HG03575 (cell line): ENCODE measurements around the gene MAPK11.

Source experiments
- ATAC-seq: cut with Tn5 transposase; IDR thresholded peaks from one replicate; pipeline ENCODE4 v1.9.1; 2021; ENCODE audit not compliant: unreplicated experiment, insufficient number of reproducible peaks, low FRiP score; ENCODE audit errors: extremely low read depth

The MAPK11 gene

GRCh38 chr22:50308986-50309600 lies 38.9 kb upstream of the MAPK11 start:
- no peak for ATAC-seq

DNA sequence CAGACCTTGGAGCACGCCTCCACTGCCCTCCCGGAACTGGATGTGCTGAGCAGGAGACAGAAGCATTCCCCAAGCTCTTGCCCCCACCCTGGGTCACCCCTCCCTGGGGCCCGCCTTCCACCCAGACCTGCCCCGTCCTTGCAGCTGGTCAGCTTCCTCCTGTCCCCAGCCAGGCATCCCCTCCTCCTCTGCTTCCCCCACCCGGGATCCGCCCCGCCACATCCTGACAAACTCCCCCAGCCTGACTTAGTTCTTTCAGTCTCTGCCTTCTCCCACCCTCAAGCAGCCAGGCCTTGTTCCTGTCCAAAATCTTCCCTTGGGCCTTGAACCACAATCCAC lies 38.4 kb upstream of the MAPK11 start:
- ATAC-seq = no peak

- ATAC-seq = no peak
Observed at GRCh38 chr22:50307890-50308596, 37.9 kb upstream of the MAPK11 start.

DNA sequence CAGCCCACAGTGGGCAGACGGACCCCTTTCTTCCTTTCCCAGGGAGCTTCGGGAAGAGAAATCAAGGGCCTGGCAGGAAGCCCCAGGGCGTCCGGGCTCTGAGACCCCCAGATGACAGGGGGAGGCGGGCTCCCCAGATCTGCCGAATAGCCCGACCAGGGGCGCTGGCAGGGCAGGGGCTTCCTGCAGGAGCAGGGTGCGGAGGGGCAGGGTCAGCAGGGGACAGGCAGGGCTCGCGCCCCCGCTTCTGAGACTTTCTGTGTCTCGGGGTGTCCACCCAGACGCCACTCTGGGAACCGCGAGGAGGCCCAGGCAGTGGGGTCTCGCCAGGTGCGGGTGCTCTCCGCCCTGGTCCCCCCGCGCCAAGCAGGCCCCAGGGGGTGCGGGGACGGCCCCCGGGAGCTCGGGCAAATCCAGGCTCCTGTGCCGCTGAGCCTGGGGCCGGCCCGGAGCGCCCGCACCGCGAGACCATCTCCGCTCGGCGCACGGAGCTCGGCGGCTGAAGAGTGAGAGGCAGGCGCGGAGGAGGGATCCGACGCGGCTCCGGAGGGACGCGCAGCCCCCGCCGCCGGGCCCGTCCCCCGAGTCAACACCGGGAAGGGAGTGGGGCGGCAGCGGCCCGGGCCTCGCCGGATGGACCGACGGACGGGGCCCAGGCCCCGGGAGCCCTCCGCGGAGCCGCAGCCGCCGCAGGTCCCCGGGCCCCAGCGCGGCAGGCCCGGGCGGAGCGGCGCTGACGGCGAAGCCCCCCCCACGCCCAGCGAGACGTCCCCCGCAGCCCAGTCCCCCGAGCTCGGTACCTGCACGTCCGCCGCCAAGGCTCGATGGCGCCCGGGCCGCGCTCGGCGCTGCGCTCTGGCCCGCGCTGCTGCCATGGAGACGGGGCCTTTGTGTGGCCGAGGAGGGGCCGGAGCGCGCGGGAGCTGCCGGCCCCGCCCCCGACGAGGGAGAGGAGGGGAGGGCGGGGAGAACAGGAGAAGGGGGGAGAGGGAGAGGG lies 36.9 kb upstream of the MAPK11 start, which contains the start of gene PLXNB2:
TSS of gene PLXNB2 (minus strand) at position 894 of the 997 bp plus-strand sequence. CDS start 17,062 bp downstream, outside the sequence.
- no peak for ATAC-seq

DNA sequence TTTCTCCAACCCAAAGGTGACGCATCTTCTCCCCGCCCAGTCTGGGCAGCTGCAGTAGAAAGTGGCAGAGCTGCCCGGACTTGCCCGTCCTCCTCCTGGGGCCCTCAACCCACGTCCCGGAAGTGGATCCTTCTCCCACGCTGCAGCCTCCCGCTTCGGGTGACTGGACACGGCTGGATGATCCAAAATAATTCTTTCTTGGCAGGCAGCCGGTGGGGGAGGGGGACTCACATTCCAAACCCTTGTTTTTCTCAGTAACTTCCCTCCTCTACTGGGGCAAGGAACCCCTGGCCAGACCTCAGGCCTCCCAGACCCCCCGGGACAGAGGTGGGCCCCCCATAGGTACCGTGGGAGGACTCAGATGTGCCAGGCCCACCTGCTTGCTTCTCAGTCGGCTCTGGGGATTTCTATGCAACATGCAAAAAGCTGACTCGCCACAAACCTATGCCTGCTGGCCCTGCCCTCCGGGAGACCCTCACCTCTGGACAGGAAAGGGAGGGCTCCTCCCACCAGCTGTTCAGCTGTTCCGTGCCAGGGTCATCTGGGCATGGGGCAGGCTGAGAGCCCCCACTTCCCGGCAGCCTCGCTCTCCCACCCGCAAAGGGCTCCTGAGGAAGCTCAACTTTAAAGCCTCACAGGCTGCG lies 35.9 kb upstream of the MAPK11 start:
- no peak for ATAC-seq

- ATAC-seq = no peak
Observed at GRCh38 chr22:50305393-50305922, 35.3 kb upstream of the MAPK11 start.

DNA sequence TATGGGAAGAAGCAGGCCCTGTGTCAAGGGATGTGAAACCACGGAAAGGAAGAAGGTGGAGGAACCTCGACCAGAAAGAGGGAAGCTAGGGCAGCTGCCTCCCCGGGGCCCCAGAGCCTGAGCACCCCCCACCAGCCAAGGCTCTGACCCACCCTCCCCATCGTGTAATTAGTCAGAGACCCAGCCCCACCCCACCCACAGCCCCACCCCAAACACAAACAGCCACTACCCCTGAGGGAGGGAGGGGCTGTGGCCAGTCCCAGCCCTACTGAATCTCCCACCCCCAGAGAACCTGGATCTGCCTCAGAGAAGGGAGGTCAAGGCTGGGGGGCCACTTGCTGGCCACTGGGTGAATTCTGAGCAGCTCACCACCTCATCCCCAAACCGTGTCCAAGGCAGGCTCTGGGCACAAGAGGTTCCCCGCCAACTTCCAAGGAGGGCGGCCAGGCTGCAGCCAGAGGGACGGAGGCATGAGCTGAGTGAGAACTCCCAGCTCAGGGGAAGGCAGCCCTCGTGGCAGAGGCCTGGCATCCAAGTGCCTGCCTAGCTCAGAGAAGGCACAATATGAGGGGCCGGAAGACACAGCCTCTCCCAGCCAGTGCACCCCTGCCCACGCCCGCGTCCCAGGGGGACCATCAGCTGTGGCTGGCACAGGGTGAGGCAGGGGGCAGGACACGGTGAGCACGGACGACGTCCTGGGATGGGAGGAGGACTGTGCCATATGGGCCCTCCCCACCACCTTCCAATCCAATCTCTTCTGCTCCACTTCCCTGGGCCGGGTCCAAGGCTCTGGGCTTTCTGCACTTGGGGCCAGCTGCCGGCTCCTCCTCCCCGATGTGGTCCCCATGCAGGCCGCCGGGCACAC lies 34.6 kb upstream of the MAPK11 start:
- ATAC-seq = no peak

- no peak for ATAC-seq
Observed at GRCh38 chr22:50303848-50304527, 33.8 kb upstream of the MAPK11 start.

GRCh38 chr22:50303515-50303847 lies 33.3 kb upstream of the MAPK11 start:
- ATAC-seq = no peak

GRCh38 chr22:50302564-50302963 lies 32.4 kb upstream of the MAPK11 start:
- no peak for ATAC-seq

- no peak for ATAC-seq
Observed at GRCh38 chr22:50302041-50302541, 31.9 kb upstream of the MAPK11 start.

- no peak for ATAC-seq
Observed at GRCh38 chr22:50301581-50301991, 31.4 kb upstream of the MAPK11 start.

DNA sequence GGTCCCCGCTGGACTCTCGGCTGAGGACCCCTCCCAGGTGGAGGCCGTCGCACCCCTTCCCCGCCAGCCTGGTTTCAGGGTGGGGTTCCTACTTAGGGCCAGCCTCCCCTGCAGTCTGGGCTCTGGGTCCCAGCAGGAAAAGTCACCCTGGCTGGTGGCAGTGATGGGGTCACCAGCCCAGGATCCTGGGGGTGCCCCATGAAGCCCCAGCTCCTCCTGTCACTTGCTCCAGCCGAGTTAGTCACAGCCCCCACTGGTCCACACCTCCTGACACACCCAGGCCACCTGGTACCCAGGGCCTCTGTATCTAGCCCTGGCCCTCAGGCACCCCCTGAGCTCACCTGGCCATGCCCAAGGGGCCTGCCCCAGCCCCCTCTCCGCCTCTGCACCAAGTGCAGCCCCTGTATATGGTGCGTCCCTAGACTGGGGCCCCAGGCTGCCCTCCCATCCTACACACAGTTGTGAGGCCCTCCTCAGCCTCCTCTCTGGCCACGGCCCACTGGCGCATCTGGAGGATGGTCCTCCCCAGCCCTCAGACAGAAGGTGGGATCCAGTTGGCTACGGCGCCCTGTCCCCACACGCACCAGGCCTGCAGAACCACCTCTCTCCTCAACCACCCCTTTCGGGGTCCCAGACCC lies 30.6 kb upstream of the MAPK11 start:
- no peak for ATAC-seq

- no peak for ATAC-seq
Observed at GRCh38 chr22:50299785-50300619, 29.8 kb upstream of the MAPK11 start.

GRCh38 chr22:50298937-50299784 lies 29.0 kb upstream of the MAPK11 start:
- ATAC-seq = no peak
